K562 (cell line): Measurements from ENCODE around the gene OPA1. TPM values are rescaled to one million over a fixed set of nuclear protein-coding genes. Genes with fewer than 3 reads are reported as not detected.

Source experiments
- CHD7 ChIP-seq: fragments of 200-600 bp; sonication (generic); IDR thresholded peaks from one replicate; pipeline ENCODE4 v1.6.1; 2012; ENCODE audit warnings: mild to moderate bottlenecking, low read depth, low read length, inconsistent platforms
- CREM ChIP-seq: IDR thresholded peaks from 2 replicates; pipeline ENCODE4 v1.6.1; 2014; ENCODE audit warnings: antibody characterized with exemption, low read depth
- MAFG ChIP-seq: fragments of 450-650 bp; conservative IDR thresholded peaks from 2 replicates; pipeline ENCODE4 v1.6.1; 2016; ENCODE audit warnings: missing genetic modification characterization, missing compliant biosample characterization
- SP1 ChIP-seq: sonication (generic); formaldehyde crosslinking; IDR thresholded peaks from 2 replicates; pipeline ENCODE4 v1.8.1; 2022; ENCODE audit warnings: mild to moderate bottlenecking, missing genetic modification reagents
- TEAD1 ChIP-seq, 2 experiments: fragments of 450-650 bp in 1 of 2; sonication (generic) in 1 of 2; formaldehyde crosslinking; IDR thresholded peaks; 2 replicates each; pipeline versions ENCODE4 v1.4.0 to v1.8.0; 2020 to 2022; ENCODE audit warnings: mild to moderate bottlenecking in 2 of 2, missing genetic modification reagents in 1 of 2
- TRIM24 ChIP-seq, 2 experiments: fragments of 450-650 bp; IDR thresholded peaks; 2 replicates each; pipeline ENCODE4 v1.6.1; 2016
- ZBTB11 ChIP-seq, 3 experiments: fragments of 200-800 bp in 1 of 3; fragments of 250-450 bp in 1 of 3; fragments of 450-650 bp in 1 of 3; sonication (Bioruptor Pico) in 1 of 3; sonication (Bioruptor generic) in 1 of 3; formaldehyde crosslinking in 1 of 3; IDR thresholded peaks; 2 replicates each; pipeline versions ENCODE4 v1.6.1 to v1.8.0; 2016 to 2022; ENCODE audit warnings: mild to moderate bottlenecking in 2 of 3, missing genetic modification characterization in 2 of 3, missing compliant biosample characterization in 1 of 3, moderate library complexity in 1 of 3
- polyA plus RNA-seq, 8 experiments: library from polyadenylated mRNA; depleted of rRNA in 4 of 8; stranded (reverse) in 5 of 8; unstranded in 3 of 8; fragments of >200 nt; fragmentation: Nextera tagmentation in 2 of 8; fragmentation: Illumina TruSeq in 1 of 8; extraction: Ambion mirVana in 2 of 8; extraction: Trizol in 1 of 8; gene quantifications; 2 replicates each; pipeline versions ENCODE4 v1.2.1 to v1.2.3, GENCODE V29; 2011 to 2014; ENCODE audit warnings: inconsistent platforms in 1 of 8, missing spikeins in 1 of 8
- total RNA-seq, 7 experiments: library from RNA; depleted of rRNA in 6 of 7; stranded (reverse); fragments of >200 nt in 6 of 7; fragmentation: Illumina TruSeq in 2 of 7; extraction: Trizol in 2 of 7; gene quantifications; 2 replicates each; pipeline versions ENCODE4 v1.2.1 to v1.2.3, GENCODE V29; 2011 to 2021; ENCODE audit warnings: low replicate concordance in 1 of 7

Gene OPA1
- total and polyA plus RNA-seq, 9 of the 15 experiments (the other 6 are each of a cell fraction or from before 2014, with no cell fraction given) = 19.7 to 127 (median 94.7) TPM

DNA sequence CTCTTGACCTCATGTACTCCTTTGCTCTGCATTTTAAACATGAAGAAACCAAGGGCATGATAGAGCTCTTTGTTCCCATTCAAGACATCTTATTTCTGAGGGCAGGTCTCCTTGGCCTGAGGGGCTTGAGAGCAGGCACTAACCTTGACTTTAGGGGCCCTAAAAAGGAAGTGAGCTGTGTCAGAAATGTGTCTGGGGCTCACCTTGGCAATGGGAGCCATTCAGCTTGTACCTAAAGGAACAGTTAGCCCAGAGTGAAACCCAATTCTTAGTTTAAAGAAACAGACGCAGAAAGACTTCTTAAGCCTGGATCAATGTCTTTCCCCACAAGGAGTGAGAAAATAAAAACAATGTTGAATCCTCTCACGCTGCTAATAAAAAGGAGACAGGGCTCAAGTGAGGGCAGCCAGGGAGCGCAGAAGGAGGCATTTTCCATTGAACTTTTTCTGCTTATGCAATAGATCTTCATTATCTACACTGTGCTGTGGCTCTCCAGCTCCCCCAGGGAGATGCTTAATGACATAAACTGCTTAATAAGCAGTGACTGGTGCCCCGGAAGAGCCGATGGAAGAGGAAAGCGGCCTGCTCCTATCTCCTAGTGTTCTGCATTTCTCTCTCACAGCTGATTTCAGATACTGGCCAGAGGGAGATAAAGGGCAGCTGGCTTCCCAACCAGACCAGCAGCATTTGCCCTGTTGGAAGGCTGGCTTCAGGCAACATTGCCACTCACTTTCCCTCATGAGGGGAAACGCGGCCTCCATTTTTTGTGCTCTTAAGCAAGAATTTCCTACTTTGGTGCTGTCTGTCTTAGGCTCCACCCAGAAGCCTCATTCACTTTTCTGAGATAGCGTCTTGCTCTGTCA, 152.0 kb downstream of the OPA1 start (continued):
- TF ChIP-seq CHD7 = no peak
- TF ChIP-seq TRIM24 (IDR thresholded peaks at IDR 0.05) = peak in 1 of 2 experiments; percentile 71; a peak in 2 of 4 replicates
- TF ChIP-seq ZBTB11 (CRISPR knock-in tag; IDR thresholded peaks at IDR 0.05) = peak in 1 of 3 experiments; percentile 25; a peak in 1 of 6 replicates
- peak; percentile 28; the same call in 1 of the 2 replicates for TF ChIP-seq SP1 (CRISPR knock-in tag)
- TF ChIP-seq TEAD1 (CRISPR knock-in tag; IDR thresholded peaks at IDR 0.05) = peak; percentile 52 to 59; a peak in 2 of 4 replicates
- peak; percentile 14; the same call in 1 of the 2 replicates for TF ChIP-seq CREM
- TF ChIP-seq MAFG (tag) = peak; percentile 81
